Astrocyte of the spinal cord (primary cell): Measurements from ENCODE around the gene CPEB3.

Source experiments
- DNase-seq: peaks from one replicate; pipeline ENCODE4 v3.0.0; 2011; ENCODE audit warnings: low read depth, low spot score
- H3K4me3 ChIP-seq: 2 replicates; pipeline ENCODE4 v1.5.1; 2011; ENCODE audit warnings: low read depth, mild to moderate bottlenecking, low read length, moderate library complexity
- in situ Hi-C: cut with HindIII; loops from 2 replicates; pipeline ENCODE4 v1.10.0; 2017; ENCODE audit warnings: low sequenced_read_pairs
- TF ChIP-seq, protein P1 (sequence below): IDR thresholded peaks from 2 replicates; pipeline ENCODE4 v1.5.1; 2012; ENCODE audit warnings: low read depth, mild to moderate bottlenecking, low read length, inconsistent platforms

Gene CPEB3

DNA sequence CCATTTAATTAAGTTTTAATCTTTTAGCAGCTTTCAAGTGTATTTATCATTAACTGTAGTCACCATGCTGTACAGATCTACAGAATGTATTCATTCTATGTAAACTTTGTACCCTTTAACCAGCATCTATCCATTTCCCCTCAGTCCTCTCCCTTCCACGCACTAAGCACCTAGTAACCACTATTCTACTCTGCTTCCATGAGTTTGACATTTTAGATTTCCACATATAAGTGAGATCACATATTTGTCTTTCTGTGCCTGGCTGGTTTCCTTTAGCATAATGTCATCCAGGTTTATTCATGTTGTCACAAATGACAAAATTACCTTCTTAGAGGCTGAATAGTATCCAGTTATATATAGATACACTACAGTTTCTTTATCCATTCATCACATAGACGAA is 287.6 kb downstream of the CPEB3 start:
- TF ChIP-seq, protein P1, sequence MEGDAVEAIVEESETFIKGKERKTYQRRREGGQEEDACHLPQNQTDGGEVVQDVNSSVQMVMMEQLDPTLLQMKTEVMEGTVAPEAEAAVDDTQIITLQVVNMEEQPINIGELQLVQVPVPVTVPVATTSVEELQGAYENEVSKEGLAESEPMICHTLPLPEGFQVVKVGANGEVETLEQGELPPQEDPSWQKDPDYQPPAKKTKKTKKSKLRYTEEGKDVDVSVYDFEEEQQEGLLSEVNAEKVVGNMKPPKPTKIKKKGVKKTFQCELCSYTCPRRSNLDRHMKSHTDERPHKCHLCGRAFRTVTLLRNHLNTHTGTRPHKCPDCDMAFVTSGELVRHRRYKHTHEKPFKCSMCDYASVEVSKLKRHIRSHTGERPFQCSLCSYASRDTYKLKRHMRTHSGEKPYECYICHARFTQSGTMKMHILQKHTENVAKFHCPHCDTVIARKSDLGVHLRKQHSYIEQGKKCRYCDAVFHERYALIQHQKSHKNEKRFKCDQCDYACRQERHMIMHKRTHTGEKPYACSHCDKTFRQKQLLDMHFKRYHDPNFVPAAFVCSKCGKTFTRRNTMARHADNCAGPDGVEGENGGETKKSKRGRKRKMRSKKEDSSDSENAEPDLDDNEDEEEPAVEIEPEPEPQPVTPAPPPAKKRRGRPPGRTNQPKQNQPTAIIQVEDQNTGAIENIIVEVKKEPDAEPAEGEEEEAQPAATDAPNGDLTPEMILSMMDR = no peak
- in situ Hi-C loops = no loop called here

DNA sequence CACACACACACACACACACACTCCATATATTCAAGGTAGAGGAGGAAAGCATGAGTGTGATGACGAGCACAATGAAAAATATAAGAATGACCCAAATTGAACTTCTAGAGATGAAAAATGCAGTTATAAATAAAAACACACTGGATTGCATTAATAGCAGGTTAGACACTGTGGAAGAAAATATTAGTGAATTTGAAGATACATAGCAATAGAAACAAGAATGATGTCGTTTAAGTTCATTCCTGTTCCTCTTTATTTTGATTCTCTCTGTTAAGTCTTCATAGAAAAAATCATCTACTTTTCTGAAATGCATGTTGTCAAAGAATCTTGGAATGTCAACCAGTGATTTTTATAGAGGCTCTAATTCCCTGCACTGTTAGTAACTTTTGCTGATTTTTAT is 288.9 kb downstream of the CPEB3 start:
- no peak for DNase-seq
- no peak overlapping the region for H3K4me3 ChIP-seq
- in situ Hi-C loops = no loop called here
- TF ChIP-seq, protein P1 = no peak

More for the DNA sequence above, 287.6 kb downstream of the CPEB3 start:
- DNase-seq = no peak
- H3K4me3 ChIP-seq = no peak overlapping the region

DNA sequence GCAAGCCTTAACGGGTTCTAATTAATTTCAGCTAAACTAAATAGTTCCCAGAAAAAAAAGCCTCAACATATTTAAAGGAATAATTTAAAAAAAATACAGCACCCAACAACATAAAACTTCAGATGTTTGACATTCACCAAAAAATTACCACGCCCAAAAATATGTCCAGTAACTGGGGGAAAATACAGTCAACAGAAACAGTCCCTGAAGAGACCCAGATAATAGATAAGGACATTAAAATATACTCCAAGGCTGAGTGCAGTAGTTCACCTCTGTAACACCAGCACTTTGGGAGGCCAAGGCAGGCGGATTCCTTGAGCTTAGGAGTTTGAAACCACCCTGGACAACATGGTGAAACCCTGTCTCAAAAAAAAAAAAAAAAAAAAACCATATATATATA is 289.3 kb downstream of the CPEB3 start:
- in situ Hi-C loops = no loop called here
- H3K4me3 ChIP-seq = no peak overlapping the region
- DNase-seq = no peak
- TF ChIP-seq, protein P1 = no peak
